ENCODE data around the gene PLAC8L1. TPM values are rescaled to one million over a fixed set of nuclear protein-coding genes. Genes with fewer than 3 reads are reported as not detected.

The PLAC8L1 gene
- total RNA-seq, 1 donor from 2014 or later, result 4.2 TPM

DNA sequence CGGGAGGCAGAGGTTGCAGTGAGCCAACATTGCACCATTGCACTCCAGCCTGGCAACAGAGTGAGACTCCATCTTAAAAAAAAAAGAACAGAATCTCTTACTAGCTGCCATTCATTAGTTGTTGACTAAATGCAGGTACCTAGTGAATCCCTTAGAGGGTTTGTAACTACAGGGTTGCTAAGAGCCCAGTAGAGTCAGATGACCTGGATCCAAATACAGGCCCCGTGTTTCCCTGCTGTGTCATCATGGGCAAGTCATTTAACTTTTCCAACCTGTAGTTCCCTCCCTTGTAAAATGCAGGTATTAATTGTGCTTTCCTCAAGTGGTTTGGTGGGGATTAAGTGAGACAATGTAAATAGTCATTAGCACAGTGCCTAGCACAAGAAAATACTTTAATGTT, 32.8 kb downstream of the PLAC8L1 start:
- DNase-seq (ENCODE audit: low spot score in 2 of 2, unreplicated experiment in 2 of 2), result no peak
- Mint-ChIP-seq H3K9me3 (no peaks in the 10 kb centered on the region), H3K4me1 (peaks cover 2% of the 10 kb centered on the region), H3K27me3 (ENCODE audit: low read depth) (peaks cover 34% of the 10 kb centered on the region), H3K4me3 (no peak overlapping the region), H3K27ac (no peak overlapping the region), H3K36me3 (no peaks in the 10 kb centered on the region)
- TF ChIP-seq, protein P1, sequence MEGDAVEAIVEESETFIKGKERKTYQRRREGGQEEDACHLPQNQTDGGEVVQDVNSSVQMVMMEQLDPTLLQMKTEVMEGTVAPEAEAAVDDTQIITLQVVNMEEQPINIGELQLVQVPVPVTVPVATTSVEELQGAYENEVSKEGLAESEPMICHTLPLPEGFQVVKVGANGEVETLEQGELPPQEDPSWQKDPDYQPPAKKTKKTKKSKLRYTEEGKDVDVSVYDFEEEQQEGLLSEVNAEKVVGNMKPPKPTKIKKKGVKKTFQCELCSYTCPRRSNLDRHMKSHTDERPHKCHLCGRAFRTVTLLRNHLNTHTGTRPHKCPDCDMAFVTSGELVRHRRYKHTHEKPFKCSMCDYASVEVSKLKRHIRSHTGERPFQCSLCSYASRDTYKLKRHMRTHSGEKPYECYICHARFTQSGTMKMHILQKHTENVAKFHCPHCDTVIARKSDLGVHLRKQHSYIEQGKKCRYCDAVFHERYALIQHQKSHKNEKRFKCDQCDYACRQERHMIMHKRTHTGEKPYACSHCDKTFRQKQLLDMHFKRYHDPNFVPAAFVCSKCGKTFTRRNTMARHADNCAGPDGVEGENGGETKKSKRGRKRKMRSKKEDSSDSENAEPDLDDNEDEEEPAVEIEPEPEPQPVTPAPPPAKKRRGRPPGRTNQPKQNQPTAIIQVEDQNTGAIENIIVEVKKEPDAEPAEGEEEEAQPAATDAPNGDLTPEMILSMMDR (IDR thresholded peaks at IDR 0.05; ENCODE audit: unreplicated experiment), result no peak

DNA sequence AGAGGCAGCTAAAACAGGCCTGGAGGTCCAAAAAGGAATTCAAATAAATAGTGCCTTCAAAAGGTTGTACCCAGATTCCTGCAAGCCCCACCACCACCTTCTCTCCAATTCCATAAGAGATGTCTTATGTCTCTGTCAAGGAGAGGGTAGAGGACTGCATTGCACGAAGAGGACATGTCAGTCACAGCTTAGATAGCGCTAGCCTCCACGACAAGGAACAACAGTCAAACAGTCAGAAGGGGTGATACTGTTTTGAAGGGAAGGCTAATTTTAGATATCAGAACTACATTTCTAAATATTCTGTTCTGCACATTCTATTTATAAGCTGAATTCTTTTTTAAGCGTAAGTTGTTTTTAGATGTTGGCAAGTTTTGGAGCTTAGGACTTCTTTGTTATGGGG, 34.2 kb downstream of the PLAC8L1 start:
- Mint-ChIP-seq H3K4me3 (no peak overlapping the region), H3K36me3 (no peaks in the 10 kb centered on the region), H3K27me3 (ENCODE audit: low read depth) (peaks cover 31% of the 10 kb centered on the region), H3K4me1 (no peaks in the 10 kb centered on the region), H3K27ac (no peak overlapping the region), H3K9me3 (no peaks in the 10 kb centered on the region)
- DNase-seq (ENCODE audit: low spot score in 2 of 2, unreplicated experiment in 2 of 2), result no peak
- TF ChIP-seq, protein P1 (IDR thresholded peaks at IDR 0.05; ENCODE audit: unreplicated experiment), result no peak

DNA sequence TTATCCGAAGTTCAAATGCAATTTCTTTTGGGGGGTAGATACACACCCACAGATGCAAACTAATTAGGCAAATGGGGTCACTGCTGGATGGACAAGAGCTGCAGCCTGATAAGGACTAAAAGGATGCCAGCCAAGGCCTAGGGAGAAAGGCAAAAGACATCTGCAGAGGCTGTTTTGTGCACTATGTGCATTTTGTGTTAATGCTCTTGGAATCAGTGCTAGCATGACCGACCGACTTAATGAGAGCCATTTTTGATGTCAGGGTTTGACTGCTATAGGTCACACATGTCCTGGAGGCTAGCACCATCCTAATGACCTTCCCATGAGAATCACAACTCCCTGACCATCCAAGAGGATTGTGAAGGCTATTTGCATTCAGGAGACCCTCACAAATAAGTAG, 34.6 kb downstream of the PLAC8L1 start:
- no peak for DNase-seq (ENCODE audit: low spot score in 2 of 2, unreplicated experiment in 2 of 2)
- H3K4me3 Mint-ChIP-seq, result no peak overlapping the region
- no peaks in the 10 kb centered on the region for H3K4me1 Mint-ChIP-seq
- H3K9me3 Mint-ChIP-seq, result no peaks in the 10 kb centered on the region
- H3K27me3 Mint-ChIP-seq (ENCODE audit: low read depth), result peaks cover 31% of the 10 kb centered on the region
- TF ChIP-seq, protein P1 (IDR thresholded peaks at IDR 0.05; ENCODE audit: unreplicated experiment), result no peak
- H3K27ac Mint-ChIP-seq, result no peak overlapping the region
- no peaks in the 10 kb centered on the region for H3K36me3 Mint-ChIP-seq

DNA sequence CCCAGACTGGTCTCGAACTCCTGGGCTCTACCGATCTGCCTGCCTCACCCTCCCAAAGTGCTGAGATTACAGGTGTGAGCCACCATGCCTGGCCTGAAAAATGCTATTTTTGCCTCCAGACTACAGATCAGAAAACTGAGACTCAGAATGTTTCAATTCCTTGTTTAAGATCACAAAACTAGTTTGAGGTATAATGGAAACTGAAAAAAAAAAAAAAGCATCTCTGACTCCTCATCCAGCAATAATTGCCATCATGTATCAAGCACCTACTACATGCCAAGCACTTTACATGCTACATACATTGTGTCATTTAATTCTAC, 35.6 kb downstream of the PLAC8L1 start:
- TF ChIP-seq, protein P1 (IDR thresholded peaks at IDR 0.05; ENCODE audit: unreplicated experiment), result no peak
- DNase-seq (ENCODE audit: low spot score in 2 of 2, unreplicated experiment in 2 of 2), result no peak
- Mint-ChIP-seq H3K4me1 (no peaks in the 10 kb centered on the region), H3K9me3 (no peaks in the 10 kb centered on the region), H3K27ac (no peak overlapping the region), H3K36me3 (no peaks in the 10 kb centered on the region), H3K27me3 (ENCODE audit: low read depth) (peaks cover 29% of the 10 kb centered on the region), H3K4me3 (no peak overlapping the region)

DNA sequence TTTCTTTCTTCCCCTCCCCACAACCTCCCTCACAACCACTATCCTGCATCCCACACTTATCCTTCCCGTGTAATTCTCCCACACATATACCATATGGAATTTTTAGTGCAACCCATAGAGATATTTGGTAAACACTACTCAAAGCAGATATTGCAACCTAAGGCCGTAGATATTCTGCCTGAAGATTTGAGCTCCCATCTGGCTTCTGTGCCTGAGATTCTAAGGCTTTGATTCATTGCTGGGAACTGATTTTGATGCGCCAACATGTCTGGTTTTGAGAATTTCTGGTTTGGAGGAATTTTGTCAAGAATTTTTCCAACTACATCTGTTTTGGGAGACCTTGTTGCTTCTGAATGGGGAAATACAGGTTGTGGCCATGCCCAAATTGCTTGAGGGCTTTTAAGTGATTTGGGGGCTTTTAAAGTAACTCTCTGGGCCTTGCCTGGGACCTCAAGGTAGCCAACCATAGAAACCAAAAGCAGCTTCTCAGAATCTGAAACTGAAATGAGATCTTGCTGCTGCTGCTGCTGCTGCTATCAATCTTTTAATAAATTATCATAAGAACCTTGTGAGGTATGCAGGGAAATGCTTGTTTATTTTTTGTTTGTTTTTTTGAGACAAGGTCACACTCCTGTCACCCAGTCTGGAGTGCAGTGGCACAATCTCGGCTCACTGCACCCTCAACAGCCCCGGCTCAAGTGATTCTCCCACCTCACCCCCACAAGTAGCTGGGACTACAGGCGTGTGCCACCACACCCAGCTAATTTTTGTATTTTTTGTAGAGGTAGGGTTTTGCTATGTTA, 36.2 kb downstream of the PLAC8L1 start:
- no peak for DNase-seq (ENCODE audit: low spot score in 2 of 2, unreplicated experiment in 2 of 2)

More for the DNA sequence above, 36.2 kb downstream of the PLAC8L1 start:
- H3K4me1 Mint-ChIP-seq, result no peaks in the 10 kb centered on the region
- H3K36me3 Mint-ChIP-seq, result no peaks in the 10 kb centered on the region
- H3K4me3 Mint-ChIP-seq, result no peak overlapping the region
- no peaks in the 10 kb centered on the region for H3K9me3 Mint-ChIP-seq
- H3K27ac Mint-ChIP-seq, result no peak overlapping the region
- H3K27me3 Mint-ChIP-seq (ENCODE audit: low read depth), result peaks cover 25% of the 10 kb centered on the region
- TF ChIP-seq, protein P1 (IDR thresholded peaks at IDR 0.05; ENCODE audit: unreplicated experiment), result no peak

Data from mesothelial cell of epicardium (in vitro differentiated cells).